SU-DHL-6 (cell line): Measurements from ENCODE around the gene DOCK1.

ENCODE experiments used
- H2AFZ ChIP-seq: fragments of 200-600 bp; sonication (generic); 2 replicates; pipeline ENCODE4 v1.6.1; 2014; ENCODE audit warnings: low read depth, mild to moderate bottlenecking, moderate library complexity, mixed read lengths, antibody characterized with exemption, low read length; ENCODE audit not compliant: severe bottlenecking
- H3F3A ChIP-seq: fragments of 200-600 bp; shearing (Covaris generic); 2 replicates; pipeline ENCODE4 v1.6.0; 2016; ENCODE audit warnings: antibody characterized with exemption, mild to moderate bottlenecking; ENCODE audit not compliant: insufficient read depth
- H3K27ac ChIP-seq: fragments of 200-600 bp; sonication (generic); 2 replicates; pipeline ENCODE4 v1.5.1; 2016; ENCODE audit warnings: low read depth, mild to moderate bottlenecking, low read length, moderate library complexity, mixed read lengths
- H3K27me3 ChIP-seq: fragments of 200-600 bp; sonication (generic), shearing (Covaris generic); 2 replicates; pipeline ENCODE4 v1.6.0; 2014; ENCODE audit warnings: mild to moderate bottlenecking, low read length
- H3K36me3 ChIP-seq: fragments of 200-600 bp; sonication (generic); 2 replicates; pipeline ENCODE4 v1.6.1; 2014; ENCODE audit warnings: mild to moderate bottlenecking, low read length, mixed read lengths
- H3K4me2 ChIP-seq: fragments of 300-600, 200-600 bp; shearing (Covaris generic), sonication (generic); 2 replicates; pipeline ENCODE4 v1.6.0; 2014; ENCODE audit warnings: low read length, low read depth, mild to moderate bottlenecking; ENCODE audit not compliant: poor library complexity, severe bottlenecking
- H3K4me3 ChIP-seq: fragments of 200-600 bp; sonication (generic); 2 replicates; pipeline ENCODE4 v1.5.1; 2014; ENCODE audit warnings: antibody characterized with exemption, low read length, mild to moderate bottlenecking, mixed read lengths; ENCODE audit not compliant: insufficient read depth, poor library complexity, severe bottlenecking
- H3K79me2 ChIP-seq: fragments of 200-600 bp; sonication (generic); 2 replicates; pipeline ENCODE4 v1.6.1; 2014; ENCODE audit warnings: mild to moderate bottlenecking, low read length, moderate library complexity; ENCODE audit not compliant: insufficient read depth
- H3K9ac ChIP-seq: fragments of 200-600 bp; sonication (generic); 2 replicates; pipeline ENCODE4 v1.7.0; 2014; ENCODE audit warnings: mild to moderate bottlenecking, low read length
- H3K9me2 ChIP-seq: fragments of 200-600 bp; sonication (generic); replicated peaks from 2 replicates; pipeline ENCODE4 v1.6.1; 2014; ENCODE audit warnings: low read length; ENCODE audit not compliant: insufficient read depth
- H3K9me3 ChIP-seq: fragments of 200-600 bp; sonication (generic); 2 replicates; pipeline ENCODE4 v1.6.1; 2014; ENCODE audit warnings: low read length, mixed read lengths; ENCODE audit not compliant: insufficient read depth
- H4K20me1 ChIP-seq: fragments of 200-600 bp; sonication (generic); 2 replicates; pipeline ENCODE4 v1.6.1; 2014; ENCODE audit warnings: low read depth, mild to moderate bottlenecking, antibody characterized with exemption, low read length, moderate library complexity, mixed read lengths
- CTCF ChIP-seq: fragments of 200-600 bp; sonication (generic); IDR thresholded peaks from one replicate; pipeline ENCODE4 v1.5.1; 2017; ENCODE audit warnings: antibody characterized with exemption, mild to moderate bottlenecking, low read length, moderate library complexity; ENCODE audit not compliant: insufficient read depth, poor library complexity, severe bottlenecking
- EZH2phosphoT487 ChIP-seq: fragments of 200-600 bp; sonication (generic), shearing (Covaris generic); conservative IDR thresholded peaks from 2 replicates; pipeline ENCODE4 v1.6.1; 2018; ENCODE audit warnings: mild to moderate bottlenecking, antibody characterized with exemption, low read length, moderate library complexity, mixed read lengths

The DOCK1 gene

GRCh38 chr10:127048630-127049029, 143.4 kb downstream of the DOCK1 start:
- H3K4me3 ChIP-seq = no peak overlapping the region
- TF ChIP-seq CTCF (no peak), EZH2phosphoT487 (no peak)
- H3K27me3 ChIP-seq = no peaks in the 10 kb centered on the region

GRCh38 chr10:127052001-127052400, 146.8 kb downstream of the DOCK1 start:
- no peak overlapping the region for H3K27ac ChIP-seq
- H3K9ac ChIP-seq = no peak overlapping the region
- H2AFZ ChIP-seq = no peak overlapping the region
- H3K27me3 ChIP-seq = no peaks in the 10 kb centered on the region
- no peaks in the 10 kb centered on the region for H3F3A ChIP-seq
- H3K9me2 ChIP-seq = no peaks in the 10 kb centered on the region
- H3K4me2 ChIP-seq = no peak overlapping the region
- TF ChIP-seq CTCF = no peak
- no peak for TF ChIP-seq EZH2phosphoT487
- no peak overlapping the region for H3K4me3 ChIP-seq
- no peaks in the 10 kb centered on the region for H3K9me3 ChIP-seq
- H3K79me2 ChIP-seq = no peaks in the 10 kb centered on the region
- H4K20me1 ChIP-seq = no peaks in the 10 kb centered on the region
- H3K36me3 ChIP-seq = no peaks in the 10 kb centered on the region

More at GRCh38 chr10:127048630-127049029, 143.4 kb downstream of the DOCK1 start:
- no peaks in the 10 kb centered on the region for H3K9me3 ChIP-seq
- no peaks in the 10 kb centered on the region for H3F3A ChIP-seq
- H4K20me1 ChIP-seq = no peaks in the 10 kb centered on the region
- H3K9ac ChIP-seq = no peak overlapping the region
- no peaks in the 10 kb centered on the region for H3K79me2 ChIP-seq
- no peaks in the 10 kb centered on the region for H3K9me2 ChIP-seq
- H3K36me3 ChIP-seq = no peaks in the 10 kb centered on the region
- no peak overlapping the region for H2AFZ ChIP-seq
- H3K27ac ChIP-seq = no peak overlapping the region
- H3K4me2 ChIP-seq = no peak overlapping the region

- H3K36me3 ChIP-seq = no peaks in the 10 kb centered on the region
- H3K9me3 ChIP-seq = no peaks in the 10 kb centered on the region
- no peaks in the 10 kb centered on the region for H3F3A ChIP-seq
- TF ChIP-seq EZH2phosphoT487 (no peak), CTCF (no peak)
- no peak overlapping the region for H3K27ac ChIP-seq
- no peaks in the 10 kb centered on the region for H4K20me1 ChIP-seq
- no peaks in the 10 kb centered on the region for H3K9me2 ChIP-seq
- no peak overlapping the region for H2AFZ ChIP-seq
- no peaks in the 10 kb centered on the region for H3K27me3 ChIP-seq
- no peak overlapping the region for H3K9ac ChIP-seq
- no peak overlapping the region for H3K4me2 ChIP-seq
- no peaks in the 10 kb centered on the region for H3K79me2 ChIP-seq
- no peak overlapping the region for H3K4me3 ChIP-seq
Measured at GRCh38 chr10:127055263-127055662, 150.0 kb downstream of the DOCK1 start.
